NCI-H128 (cell line): ENCODE measurements around the gene EFL1.
"Not testable (repeated sequence)": the region's sequence is repeated elsewhere in the genome, so short reads cannot be mapped to it uniquely, and the experiment has no call there.

Source experiments
- DNase-seq: peaks from one replicate; lab custom pipeline; 2025; ENCODE audit not compliant: unreplicated experiment; lab: John Stamatoyannopoulos, UW

The EFL1 gene

GRCh38 chr15:82262422-82263026 is at the start of gene EFL1, which contains the start of gene SAXO2:
Gene EFL1, minus strand, starts transcription at chr15:82262734. Its CDS starts 956 bp downstream, at chr15:82261778.
Gene SAXO2, plus strand, starts transcription at chr15:82262818. Its CDS starts 62 bp downstream, at chr15:82262880.
- peak; percentile 47 for DNase-seq

- DNase-seq = not testable (repeated sequence)
These were observed 48.8 kb upstream of the EFL1 start for GRCh38 chr15:82311321-82311720.

- DNase-seq = no peak
These were observed 47.3 kb upstream of the EFL1 start for GRCh38 chr15:82309802-82310201.

GRCh38 chr15:82307714-82308081 is 45.2 kb upstream of the EFL1 start:
- DNase-seq = no peak

- DNase-seq = no peak
These were observed 44.5 kb upstream of the EFL1 start for GRCh38 chr15:82306791-82307713.

- DNase-seq = no peak
These were observed 43.1 kb upstream of the EFL1 start for GRCh38 chr15:82305621-82306048.

- DNase-seq = no peak
These were observed 42.2 kb upstream of the EFL1 start for GRCh38 chr15:82304778-82305090.

GRCh38 chr15:82303956-82304777 is 41.6 kb upstream of the EFL1 start:
- DNase-seq = no peak

- DNase-seq = no peak
These were observed 38.9 kb upstream of the EFL1 start for GRCh38 chr15:82301296-82302016.

- DNase-seq = no peak
These were observed 38.3 kb upstream of the EFL1 start for GRCh38 chr15:82300883-82301282.

GRCh38 chr15:82300326-82300725 is 37.8 kb upstream of the EFL1 start:
- not testable (repeated sequence) for DNase-seq

GRCh38 chr15:82299511-82299914 is 37.0 kb upstream of the EFL1 start:
- DNase-seq = not testable (repeated sequence)

- no peak for DNase-seq
These were observed 36.0 kb upstream of the EFL1 start for GRCh38 chr15:82298520-82298919.

- no peak for DNase-seq
These were observed 35.5 kb upstream of the EFL1 start for GRCh38 chr15:82298032-82298431.

GRCh38 chr15:82297546-82297945 is 35.0 kb upstream of the EFL1 start:
- no peak for DNase-seq

- no peak for DNase-seq
These were observed 31.6 kb upstream of the EFL1 start for GRCh38 chr15:82294061-82294690.

GRCh38 chr15:82292271-82292670 is 29.7 kb upstream of the EFL1 start:
- DNase-seq = no peak

- not testable (repeated sequence) for DNase-seq
These were observed 25.7 kb upstream of the EFL1 start for GRCh38 chr15:82288202-82288601.

GRCh38 chr15:82286475-82286874 is 23.9 kb upstream of the EFL1 start:
- DNase-seq = not testable (repeated sequence)

GRCh38 chr15:82284381-82284780 is 21.8 kb upstream of the EFL1 start:
- not testable (repeated sequence) for DNase-seq
